GM12892 (cell line): ENCODE measurements around the gene TMEM134.

Source experiments
- POLR2A ChIP-seq: IDR thresholded peaks from 2 replicates; pipeline ENCODE4 v1.6.1; 2011; ENCODE audit warnings: low read depth, low read length, control low read depth
- POLR2AphosphoS5 ChIP-seq: IDR thresholded peaks from 2 replicates; pipeline ENCODE4 v1.6.1; 2011; ENCODE audit warnings: low read depth, low read length, control low read depth

- TF ChIP-seq POLR2AphosphoS5 (no peak), POLR2A (no peak)
Measured at GRCh38 chr11:67500484-67500821, 31.4 kb upstream of the TMEM134 start.
